ENCODE measurements around the gene RNF207. TPM values are rescaled to one million over a fixed set of nuclear protein-coding genes. Genes with fewer than 3 reads are reported as not detected.
"Not testable (repeated sequence)": the region's sequence is repeated elsewhere in the genome, so short reads cannot be mapped to it uniquely, and the experiment has no call there.

Gene RNF207
- total RNA-seq, 1 donor from 2014 or later: 4.9 TPM

DNA sequence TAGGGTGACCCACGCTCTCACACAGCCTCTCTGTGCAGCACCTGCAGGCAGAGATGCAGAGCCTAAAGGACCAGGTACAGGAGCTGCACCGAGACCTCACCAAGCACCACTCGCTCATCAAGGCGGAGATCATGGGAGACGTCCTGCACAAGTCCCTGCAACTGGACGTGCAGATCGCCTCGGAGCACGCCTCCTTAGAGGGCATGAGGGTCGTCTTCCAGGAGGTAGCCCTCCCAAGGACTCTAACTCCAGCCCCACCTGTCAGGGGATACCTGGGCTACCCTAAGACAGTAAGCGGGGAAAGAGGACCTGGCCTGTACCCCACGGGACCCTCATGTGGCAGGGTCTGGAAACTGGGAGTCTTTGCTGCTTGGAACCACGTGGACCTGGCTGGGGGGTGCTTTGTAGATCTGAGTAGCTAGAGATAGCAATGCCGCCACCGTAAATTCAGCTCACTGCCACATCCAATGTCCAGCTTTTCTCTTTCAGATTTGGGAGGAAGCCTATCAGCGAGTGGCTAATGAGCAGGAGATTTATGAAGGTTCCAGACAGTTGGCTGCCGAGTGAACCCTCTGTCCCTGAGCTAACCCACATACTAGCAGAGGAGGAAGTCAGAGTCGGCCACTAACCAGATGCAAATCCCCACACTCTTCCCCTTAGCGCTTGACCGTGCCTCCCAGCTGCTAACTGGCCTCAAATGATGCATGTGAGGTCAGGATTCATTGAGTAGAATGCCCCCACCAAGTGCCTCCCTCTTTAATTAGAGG, 6.5 kb downstream of the RNF207 start:
- Mint-ChIP-seq H3K4me1 (peaks cover 4% of the 10 kb centered on the region), H3K27ac (ENCODE audit: unreplicated experiment) (no peak overlapping the region), H3K27me3 (ENCODE audit: low read depth) (peaks cover 17% of the 10 kb centered on the region), H3K9me3 (peaks cover 3% of the 10 kb centered on the region), H3K36me3 (ENCODE audit: low read depth) (no peaks in the 10 kb centered on the region), H3K4me3 (no peak overlapping the region)
- TF ChIP-seq, protein P1, sequence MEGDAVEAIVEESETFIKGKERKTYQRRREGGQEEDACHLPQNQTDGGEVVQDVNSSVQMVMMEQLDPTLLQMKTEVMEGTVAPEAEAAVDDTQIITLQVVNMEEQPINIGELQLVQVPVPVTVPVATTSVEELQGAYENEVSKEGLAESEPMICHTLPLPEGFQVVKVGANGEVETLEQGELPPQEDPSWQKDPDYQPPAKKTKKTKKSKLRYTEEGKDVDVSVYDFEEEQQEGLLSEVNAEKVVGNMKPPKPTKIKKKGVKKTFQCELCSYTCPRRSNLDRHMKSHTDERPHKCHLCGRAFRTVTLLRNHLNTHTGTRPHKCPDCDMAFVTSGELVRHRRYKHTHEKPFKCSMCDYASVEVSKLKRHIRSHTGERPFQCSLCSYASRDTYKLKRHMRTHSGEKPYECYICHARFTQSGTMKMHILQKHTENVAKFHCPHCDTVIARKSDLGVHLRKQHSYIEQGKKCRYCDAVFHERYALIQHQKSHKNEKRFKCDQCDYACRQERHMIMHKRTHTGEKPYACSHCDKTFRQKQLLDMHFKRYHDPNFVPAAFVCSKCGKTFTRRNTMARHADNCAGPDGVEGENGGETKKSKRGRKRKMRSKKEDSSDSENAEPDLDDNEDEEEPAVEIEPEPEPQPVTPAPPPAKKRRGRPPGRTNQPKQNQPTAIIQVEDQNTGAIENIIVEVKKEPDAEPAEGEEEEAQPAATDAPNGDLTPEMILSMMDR (conservative IDR thresholded peaks at IDR 0.05): no peak
- no peak for DNase-seq (ENCODE audit: low read depth, low spot score)

DNA sequence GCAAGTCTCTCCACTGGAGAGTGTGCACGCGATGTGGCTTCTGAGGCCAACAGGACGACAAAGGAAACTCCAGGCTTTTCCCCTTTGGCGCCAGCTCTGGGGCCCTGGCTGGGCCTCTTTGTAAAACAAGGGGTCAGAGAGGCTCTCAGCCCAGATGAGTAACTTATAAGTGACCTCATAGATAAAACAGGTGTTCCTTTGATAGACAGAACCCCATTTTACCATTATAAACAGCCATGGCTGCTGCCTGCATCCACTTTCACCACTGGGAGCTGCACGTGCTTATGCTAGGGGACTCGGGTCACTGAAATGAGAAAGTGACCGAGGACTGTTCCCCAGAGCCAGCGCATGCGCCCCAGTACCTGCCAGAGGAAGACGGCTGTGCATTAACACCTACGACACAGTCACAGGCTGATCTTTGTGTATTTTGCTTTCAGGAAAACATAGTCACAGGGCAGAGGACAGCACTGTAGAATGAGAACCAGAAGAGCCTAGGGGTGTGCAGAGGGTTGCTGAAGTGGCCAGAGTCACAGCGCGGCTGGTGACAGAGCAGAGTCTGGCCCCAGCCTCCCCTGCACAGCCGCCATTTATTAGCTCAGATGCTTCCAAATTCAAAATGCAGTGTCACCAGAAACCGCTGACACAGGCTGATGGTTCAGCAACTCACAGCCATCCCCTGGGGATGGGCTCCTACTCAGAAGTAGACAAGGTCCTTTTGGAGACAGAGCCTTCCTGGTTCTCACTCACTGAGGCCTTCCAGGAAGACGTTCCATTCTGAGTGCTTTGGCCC, 12.7 kb downstream of the RNF207 start:
- Mint-ChIP-seq H3K4me1 (no peaks in the 10 kb centered on the region), H3K27me3 (ENCODE audit: low read depth) (no peaks in the 10 kb centered on the region), H3K9me3 (peaks cover 3% of the 10 kb centered on the region), H3K4me3 (no peak overlapping the region), H3K27ac (ENCODE audit: unreplicated experiment) (no peak overlapping the region), H3K36me3 (ENCODE audit: low read depth) (peaks cover 7% of the 10 kb centered on the region)
- DNase-seq (ENCODE audit: low read depth, low spot score): no peak
- TF ChIP-seq, protein P1 (conservative IDR thresholded peaks at IDR 0.05): no peak

DNA sequence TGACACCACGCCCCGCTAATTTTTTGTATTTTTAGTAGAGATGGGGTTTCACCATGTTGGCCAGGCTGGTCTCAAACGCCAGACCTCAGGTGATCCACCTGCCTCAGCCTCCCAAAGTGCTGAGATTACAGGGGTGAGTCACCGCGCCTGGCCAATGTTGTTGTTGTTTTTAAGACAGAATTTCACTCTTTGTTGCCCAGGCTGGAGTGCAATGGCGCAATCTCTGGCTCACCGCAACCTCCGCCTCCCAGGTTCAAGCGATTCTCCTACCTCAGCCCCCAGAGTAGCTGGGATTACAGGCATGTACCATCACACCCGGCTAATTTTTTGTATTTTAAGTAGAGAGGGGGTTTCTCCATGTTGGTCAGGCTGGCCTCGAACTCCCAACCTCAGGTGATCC, 13.7 kb downstream of the RNF207 start:
- H3K4me3 Mint-ChIP-seq; DNase-seq (ENCODE audit: low read depth, low spot score); H3K4me1 Mint-ChIP-seq; H3K27ac Mint-ChIP-seq (ENCODE audit: unreplicated experiment); H3K9me3 Mint-ChIP-seq; H3K27me3 Mint-ChIP-seq (ENCODE audit: low read depth): not testable (repeated sequence)
- peaks cover 14% of the 10 kb centered on the region for H3K36me3 Mint-ChIP-seq (ENCODE audit: low read depth)

DNA sequence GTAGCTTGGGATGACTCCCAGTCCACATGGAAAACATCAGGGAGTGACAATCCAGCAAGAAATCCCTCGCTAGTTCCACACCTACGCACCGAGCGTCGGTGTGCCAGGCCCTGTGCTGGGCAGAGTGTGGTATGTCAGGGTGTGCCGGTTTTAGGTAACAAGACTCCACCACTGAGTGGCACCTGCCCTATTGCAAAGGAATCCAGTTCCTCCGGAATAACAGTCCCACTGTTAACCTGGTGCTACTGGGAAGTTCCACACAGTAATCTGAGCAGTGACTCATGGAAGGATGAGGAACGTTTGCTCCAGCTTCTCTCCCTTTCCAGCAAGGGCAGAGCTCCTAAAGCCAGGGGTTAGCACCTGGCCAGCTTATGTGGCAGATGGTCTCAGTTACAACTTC, 14.3 kb downstream of the RNF207 start:
- Mint-ChIP-seq H3K9me3 (peaks cover 2% of the 10 kb centered on the region), H3K27me3 (ENCODE audit: low read depth) (no peaks in the 10 kb centered on the region), H3K27ac (ENCODE audit: unreplicated experiment) (no peak overlapping the region), H3K4me3 (no peak overlapping the region), H3K36me3 (ENCODE audit: low read depth) (peaks cover 19% of the 10 kb centered on the region), H3K4me1 (peaks cover 15% of the 10 kb centered on the region)
- TF ChIP-seq, protein P1 (conservative IDR thresholded peaks at IDR 0.05): no peak
- no peak for DNase-seq (ENCODE audit: low read depth, low spot score)

DNA sequence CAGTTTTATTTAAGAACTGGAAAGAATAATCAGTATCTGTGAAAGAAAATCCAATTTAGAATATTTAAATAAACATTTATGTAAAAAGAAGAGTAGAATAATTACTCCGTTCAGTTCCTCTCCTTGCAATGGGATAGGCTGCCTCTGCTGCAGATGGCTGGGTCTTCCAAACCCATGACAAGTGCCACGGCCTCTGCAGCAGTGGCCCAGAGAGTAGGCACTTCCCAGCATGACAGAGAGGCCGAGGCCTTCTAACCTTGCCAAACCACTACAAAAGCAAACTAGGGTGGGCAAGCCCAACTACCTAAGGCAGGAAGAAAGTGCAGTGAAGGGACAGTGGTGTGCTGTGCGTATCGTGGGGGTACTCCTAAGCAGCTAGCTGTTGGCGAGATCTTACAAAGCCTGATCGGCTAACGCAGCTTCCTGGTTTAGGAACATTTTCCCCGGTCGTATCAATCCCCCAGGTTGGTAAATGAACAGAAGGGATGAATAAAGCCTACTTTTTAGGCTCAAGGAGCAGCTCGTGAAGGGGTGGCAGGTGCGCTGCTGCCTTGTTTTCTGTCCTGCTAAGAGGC, 15.4 kb downstream of the RNF207 start:
- Mint-ChIP-seq H3K36me3 (ENCODE audit: low read depth) (peaks cover 19% of the 10 kb centered on the region), H3K27ac (ENCODE audit: unreplicated experiment) (no peak overlapping the region)

More for the DNA sequence above, 15.4 kb downstream of the RNF207 start:
- DNase-seq (ENCODE audit: low read depth, low spot score): no peak
- no peaks in the 10 kb centered on the region for H3K27me3 Mint-ChIP-seq (ENCODE audit: low read depth)
- H3K9me3 Mint-ChIP-seq: no peaks in the 10 kb centered on the region
- no peak overlapping the region for H3K4me3 Mint-ChIP-seq
- H3K4me1 Mint-ChIP-seq: peaks cover 19% of the 10 kb centered on the region
- TF ChIP-seq, protein P1 (conservative IDR thresholded peaks at IDR 0.05): no peak
